ENCODE results near the gene BID. TPM values are rescaled to one million over a fixed set of nuclear protein-coding genes. Genes with fewer than 3 reads are reported as not detected.

BID gene
- total and polyA plus RNA-seq, 8 donors: 3.2 to 15.7 (median 7.9) TPM

GRCh38 chr22:17797721-17798559 lies 23.7 kb upstream of the BID start:
- Histone ChIP-seq H3K27me3 (no peaks in the 10 kb centered on the region), H3K4me3 (no peak overlapping the region), H3K4me1 (no peaks in the 10 kb centered on the region), H3K36me3 (no peaks in the 10 kb centered on the region), H3K9me3 (no peaks in the 10 kb centered on the region), H3K27ac (no peak overlapping the region)
- intact Hi-C loops (cut with DNase I): no loop called here
- no peak for DNase-seq
- 91 to 94% methylated on average over 23 of the region's 23 CpGs for WGBS, 2 donors
- ATAC-seq: peak in 2 of 4 donors; percentile 31 to 57
- no peak for TF ChIP-seq CTCF (IDR thresholded peaks at IDR 0.05)
- FAIRE-seq: no peak

GRCh38 chr22:17796695-17797094 lies 22.4 kb upstream of the BID start:
- intact Hi-C loops (cut with DNase I): no loop called here
- Histone ChIP-seq H3K4me3 (no peak overlapping the region), H3K27ac (no peak overlapping the region), H3K4me1 (no peaks in the 10 kb centered on the region), H3K9me3 (no peaks in the 10 kb centered on the region), H3K36me3 (no peaks in the 10 kb centered on the region), H3K27me3 (no peaks in the 10 kb centered on the region)
- 84 to 93% methylated on average over 5 of the region's 5 CpGs for WGBS, 2 donors
- TF ChIP-seq CTCF (IDR thresholded peaks at IDR 0.05): no peak
- DNase-seq: no peak
- no peak for ATAC-seq
- FAIRE-seq: no peak

GRCh38 chr22:17795661-17796548 lies 21.6 kb upstream of the BID start:
- FAIRE-seq (no peak), DNase-seq (no peak), ATAC-seq (no peak)
- intact Hi-C loops (cut with DNase I): no loop called here
- Histone ChIP-seq H3K36me3 (no peaks in the 10 kb centered on the region), H3K4me3 (no peak overlapping the region), H3K4me1 (no peaks in the 10 kb centered on the region), H3K9me3 (no peaks in the 10 kb centered on the region), H3K27ac (no peak overlapping the region), H3K27me3 (no peaks in the 10 kb centered on the region)
- 93 to 96% methylated on average over 32 of the region's 32 CpGs for WGBS, 2 donors
- no peak for TF ChIP-seq CTCF (IDR thresholded peaks at IDR 0.05)

GRCh38 chr22:17794726-17795542 lies 20.7 kb upstream of the BID start:
- DNase-seq: no peak
- WGBS, 2 donors: 90 to 92% methylated on average over 25 of the region's 25 CpGs
- intact Hi-C loops (cut with DNase I): no loop called here
- H3K9me3 ChIP-seq: no peaks in the 10 kb centered on the region
- H3K36me3 ChIP-seq: peaks cover 0 to 9% (median 0%) of the 10 kb centered on the region in 3 donors
- no peak for ATAC-seq
- H3K27ac ChIP-seq: no peak overlapping the region
- no peak overlapping the region for H3K4me3 ChIP-seq
- H3K27me3 ChIP-seq: no peaks in the 10 kb centered on the region
- no peaks in the 10 kb centered on the region for H3K4me1 ChIP-seq
- no peak for TF ChIP-seq CTCF (IDR thresholded peaks at IDR 0.05)
- FAIRE-seq: no peak

Data from pancreas (tissue), 10 donors.